Neural progenitor cell (in vitro differentiated cells): ENCODE results near the gene ABTB2.

Experiments
- EZH2 ChIP-seq: fragments of 200-600 bp; sonication (generic); IDR thresholded peaks from 2 replicates; pipeline ENCODE4 v1.6.1; 2017; ENCODE audit warnings: antibody characterized with exemption, mild to moderate bottlenecking, moderate library complexity
- TF ChIP-seq, protein P1 (sequence below): fragments of 200-600 bp; sonication (generic); IDR thresholded peaks from 2 replicates; pipeline ENCODE4 v1.5.1; 2017; ENCODE audit warnings: antibody characterized with exemption, mild to moderate bottlenecking

DNA sequence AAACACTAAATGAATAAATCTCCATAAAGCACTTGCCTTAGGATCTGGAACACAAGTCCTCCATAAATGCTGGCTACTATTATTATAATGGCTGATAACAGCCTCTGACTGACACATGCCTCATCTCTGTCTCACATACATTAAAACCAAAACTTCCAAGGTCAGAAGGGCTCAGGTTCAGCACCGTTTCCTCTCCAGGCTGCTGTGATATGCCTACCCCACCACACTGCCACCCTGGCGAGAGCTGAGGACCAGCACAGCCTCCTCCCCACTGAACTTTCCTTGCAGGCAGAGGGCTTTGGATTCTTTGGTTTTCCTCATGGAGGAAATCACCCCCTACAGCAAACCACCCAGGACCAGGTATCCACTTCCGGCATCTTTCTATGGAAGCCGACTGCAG lies 112.8 kb downstream of the ABTB2 start:
- TF ChIP-seq, protein P1, sequence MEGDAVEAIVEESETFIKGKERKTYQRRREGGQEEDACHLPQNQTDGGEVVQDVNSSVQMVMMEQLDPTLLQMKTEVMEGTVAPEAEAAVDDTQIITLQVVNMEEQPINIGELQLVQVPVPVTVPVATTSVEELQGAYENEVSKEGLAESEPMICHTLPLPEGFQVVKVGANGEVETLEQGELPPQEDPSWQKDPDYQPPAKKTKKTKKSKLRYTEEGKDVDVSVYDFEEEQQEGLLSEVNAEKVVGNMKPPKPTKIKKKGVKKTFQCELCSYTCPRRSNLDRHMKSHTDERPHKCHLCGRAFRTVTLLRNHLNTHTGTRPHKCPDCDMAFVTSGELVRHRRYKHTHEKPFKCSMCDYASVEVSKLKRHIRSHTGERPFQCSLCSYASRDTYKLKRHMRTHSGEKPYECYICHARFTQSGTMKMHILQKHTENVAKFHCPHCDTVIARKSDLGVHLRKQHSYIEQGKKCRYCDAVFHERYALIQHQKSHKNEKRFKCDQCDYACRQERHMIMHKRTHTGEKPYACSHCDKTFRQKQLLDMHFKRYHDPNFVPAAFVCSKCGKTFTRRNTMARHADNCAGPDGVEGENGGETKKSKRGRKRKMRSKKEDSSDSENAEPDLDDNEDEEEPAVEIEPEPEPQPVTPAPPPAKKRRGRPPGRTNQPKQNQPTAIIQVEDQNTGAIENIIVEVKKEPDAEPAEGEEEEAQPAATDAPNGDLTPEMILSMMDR = no peak
- no peak for TF ChIP-seq EZH2
